Fibroblast of mammary gland (primary cell): ENCODE data around the gene SERPINA6.

Experiments
- DNase-seq: peaks from one replicate; pipeline ENCODE4 v3.0.0-alpha.2; 2010; ENCODE audit warnings: low read depth
- H3K4me3 ChIP-seq: 2 replicates; pipeline ENCODE4 v1.5.1; 2011; ENCODE audit warnings: low read depth, mild to moderate bottlenecking, low read length, moderate library complexity; ENCODE audit not compliant: control insufficient read depth
- TF ChIP-seq, protein P1 (sequence below): conservative IDR thresholded peaks from 2 replicates; pipeline ENCODE4 v1.5.1; 2011; ENCODE audit warnings: low read depth, low read length, inconsistent platforms; ENCODE audit not compliant: control insufficient read depth, insufficient read depth

Gene SERPINA6

DNA sequence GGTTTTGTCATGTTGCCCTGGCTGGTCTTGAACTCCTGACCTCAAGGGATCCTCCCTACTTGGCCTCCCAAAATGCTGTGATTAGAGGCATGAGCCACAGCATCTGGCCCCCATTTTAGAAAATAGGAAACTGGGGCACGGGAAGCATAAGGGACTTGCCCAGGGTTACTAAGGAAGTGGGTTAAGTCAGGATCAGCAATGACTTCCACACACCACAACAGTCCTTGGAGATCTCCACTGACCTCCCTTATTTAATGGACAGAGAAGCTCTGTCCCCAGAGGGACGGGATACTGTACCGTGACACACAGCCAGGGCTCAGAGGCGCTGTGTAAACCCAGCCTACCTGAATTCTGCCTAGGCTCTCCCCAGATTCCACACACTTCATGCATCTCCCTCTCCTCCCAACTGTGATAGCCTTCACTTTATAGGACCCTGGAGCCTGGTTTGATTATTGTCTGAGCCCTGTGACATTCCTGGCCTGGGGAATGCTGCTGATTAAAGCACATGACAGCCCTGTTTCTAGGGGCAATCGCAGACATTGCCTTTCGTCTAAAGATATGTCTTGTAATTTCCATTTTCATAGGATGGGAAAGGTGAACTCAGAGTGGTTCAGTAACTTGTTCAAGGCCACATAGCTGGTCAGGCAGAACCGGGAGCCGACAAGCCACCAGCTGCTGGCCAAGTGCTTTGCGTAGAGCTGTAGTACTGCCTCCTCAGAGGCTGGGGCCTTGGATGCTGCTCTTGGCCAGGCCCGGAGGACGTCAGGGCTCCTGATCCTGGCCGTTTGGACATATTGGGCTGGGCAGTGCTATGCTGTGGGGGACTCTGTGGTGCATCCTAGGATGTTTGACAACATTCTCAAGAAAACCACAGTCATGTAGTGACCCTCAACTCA is 44.5 kb upstream of the SERPINA6 start:
- DNase-seq: no peak
- no peak overlapping the region for H3K4me3 ChIP-seq
- TF ChIP-seq, protein P1, sequence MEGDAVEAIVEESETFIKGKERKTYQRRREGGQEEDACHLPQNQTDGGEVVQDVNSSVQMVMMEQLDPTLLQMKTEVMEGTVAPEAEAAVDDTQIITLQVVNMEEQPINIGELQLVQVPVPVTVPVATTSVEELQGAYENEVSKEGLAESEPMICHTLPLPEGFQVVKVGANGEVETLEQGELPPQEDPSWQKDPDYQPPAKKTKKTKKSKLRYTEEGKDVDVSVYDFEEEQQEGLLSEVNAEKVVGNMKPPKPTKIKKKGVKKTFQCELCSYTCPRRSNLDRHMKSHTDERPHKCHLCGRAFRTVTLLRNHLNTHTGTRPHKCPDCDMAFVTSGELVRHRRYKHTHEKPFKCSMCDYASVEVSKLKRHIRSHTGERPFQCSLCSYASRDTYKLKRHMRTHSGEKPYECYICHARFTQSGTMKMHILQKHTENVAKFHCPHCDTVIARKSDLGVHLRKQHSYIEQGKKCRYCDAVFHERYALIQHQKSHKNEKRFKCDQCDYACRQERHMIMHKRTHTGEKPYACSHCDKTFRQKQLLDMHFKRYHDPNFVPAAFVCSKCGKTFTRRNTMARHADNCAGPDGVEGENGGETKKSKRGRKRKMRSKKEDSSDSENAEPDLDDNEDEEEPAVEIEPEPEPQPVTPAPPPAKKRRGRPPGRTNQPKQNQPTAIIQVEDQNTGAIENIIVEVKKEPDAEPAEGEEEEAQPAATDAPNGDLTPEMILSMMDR: no peak

DNA sequence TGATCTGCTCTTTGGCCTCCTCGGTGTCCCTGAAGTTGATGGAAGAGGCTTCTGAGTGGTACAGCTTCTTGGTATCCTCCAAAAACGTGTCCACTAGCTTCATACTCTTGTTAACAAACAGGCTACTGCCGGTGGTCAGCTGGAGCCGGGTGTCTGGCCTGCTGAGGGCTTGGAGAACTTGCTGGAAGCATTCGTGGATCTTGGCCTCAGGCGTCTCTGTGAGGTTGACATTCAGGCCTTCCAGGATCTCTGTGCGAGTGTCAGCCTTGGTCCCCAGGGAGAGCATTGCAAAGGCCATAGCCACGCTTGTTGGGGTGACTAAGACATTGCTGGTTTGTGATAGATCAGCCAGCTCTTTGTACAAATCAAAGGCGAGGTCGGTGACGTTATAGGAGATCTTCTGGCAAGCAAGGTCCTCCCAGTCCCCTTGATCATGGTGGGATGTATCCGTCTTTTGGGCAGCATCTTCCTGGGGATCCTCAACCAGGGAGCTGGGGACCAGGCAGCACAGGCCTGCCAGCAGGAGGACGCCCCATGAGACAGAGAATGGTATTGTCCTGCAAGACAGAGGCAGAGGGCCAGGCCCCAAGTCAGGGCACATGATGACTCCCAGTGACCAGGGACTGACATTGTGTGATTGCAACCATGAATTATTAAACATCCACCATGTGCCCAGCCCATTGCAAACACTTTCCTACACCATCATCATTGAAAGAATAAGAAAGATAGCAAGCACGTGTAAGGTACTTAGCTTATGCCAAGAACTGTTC is 43.2 kb upstream of the SERPINA6 start, which contains the start of gene SERPINA2:
SERPINA2 (minus strand) TSS at position 553 of the 770 bp plus-strand sequence.
- TF ChIP-seq, protein P1: no peak
- H3K4me3 ChIP-seq: no peak within 1 kb of the TSS
- DNase-seq: no peak

DNA sequence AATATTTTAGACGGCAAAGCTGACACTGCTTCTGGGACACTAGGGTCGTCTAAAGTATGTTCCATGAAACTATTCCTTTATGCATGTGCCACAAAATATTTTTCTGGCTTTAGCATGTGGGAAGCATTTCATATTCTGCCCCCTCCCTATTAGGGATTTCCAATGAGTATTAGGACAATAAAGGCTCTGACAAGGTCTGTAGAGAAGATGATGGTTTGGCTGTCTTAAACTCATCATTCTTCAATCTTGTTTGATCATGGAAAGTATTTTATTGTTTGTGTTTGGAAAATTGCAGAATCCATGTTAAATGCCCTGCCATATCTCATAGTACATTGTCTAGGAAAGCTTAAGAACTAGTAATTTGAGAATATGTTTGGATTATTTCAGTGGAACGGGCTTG is 42.5 kb upstream of the SERPINA6 start:
- no peak for DNase-seq
- TF ChIP-seq, protein P1: no peak
- H3K4me3 ChIP-seq: no peak overlapping the region

DNA sequence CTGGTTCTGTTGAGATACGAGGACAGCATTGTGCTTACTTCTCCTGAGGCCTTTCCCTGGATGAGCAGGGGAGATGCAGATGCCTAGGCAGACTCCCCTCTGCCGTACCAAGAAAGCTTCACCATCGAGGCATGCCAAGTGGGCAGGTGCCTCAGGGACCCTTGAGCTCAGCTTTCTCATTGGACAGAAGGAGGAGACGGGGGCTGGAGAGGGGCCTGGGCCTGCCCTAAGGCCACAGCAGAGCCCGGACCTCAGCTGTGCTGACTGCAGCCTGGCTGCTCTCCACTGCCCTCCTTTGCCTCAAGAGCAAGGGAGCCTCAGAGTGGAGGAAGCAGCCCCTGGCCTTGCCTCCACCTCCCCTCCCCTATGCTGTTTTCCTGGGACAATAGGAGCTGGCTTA is 41.8 kb upstream of the SERPINA6 start:
- no peak for DNase-seq
- TF ChIP-seq, protein P1: no peak
- H3K4me3 ChIP-seq: no peak overlapping the region

DNA sequence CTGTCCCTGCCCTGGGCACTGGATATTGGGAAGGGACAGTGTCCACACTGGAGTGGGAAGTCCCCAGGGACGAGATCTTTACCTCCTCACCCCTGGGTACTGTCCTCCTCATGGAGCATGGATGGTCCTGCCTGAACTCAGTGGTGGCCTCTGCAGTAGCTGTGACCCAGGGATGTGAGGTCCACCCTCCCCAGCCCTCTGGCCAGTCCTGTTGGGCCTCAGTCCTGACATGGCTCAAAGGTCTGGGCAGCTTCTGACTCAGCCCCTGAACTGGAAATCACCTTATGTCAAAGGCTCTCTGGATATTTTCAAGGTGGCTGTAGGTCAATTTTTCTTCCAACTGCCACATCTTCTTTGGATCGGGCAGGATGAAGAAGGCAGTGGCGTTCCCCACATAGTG is 40.9 kb upstream of the SERPINA6 start:
- TF ChIP-seq, protein P1: no peak

DNA sequence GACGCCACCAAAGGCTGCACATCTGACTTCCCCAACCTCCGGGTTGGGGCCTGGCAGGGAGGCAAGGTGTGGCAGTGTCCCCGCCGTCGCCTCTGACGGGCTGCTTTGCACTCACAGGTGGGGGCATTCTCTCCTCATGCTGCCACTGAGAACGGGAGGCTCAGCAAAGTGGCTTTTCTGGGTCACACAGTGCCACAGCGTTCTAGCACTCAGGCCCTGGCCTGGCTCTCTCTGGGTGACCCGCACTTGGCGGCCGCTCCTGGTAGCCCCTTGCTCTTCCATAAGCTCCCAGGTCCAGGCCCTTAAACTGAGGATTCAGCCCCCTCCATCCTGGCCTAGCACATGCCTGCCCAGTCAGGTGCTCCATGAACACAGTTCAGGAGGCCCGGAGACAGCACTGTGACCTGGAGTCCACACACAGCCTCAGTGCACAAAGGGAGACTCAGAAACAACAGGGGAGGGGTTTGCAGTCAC is 40.1 kb upstream of the SERPINA6 start:
- no peak overlapping the region for H3K4me3 ChIP-seq
- TF ChIP-seq, protein P1: no peak
- DNase-seq: no peak

More for the DNA sequence above, 40.9 kb upstream of the SERPINA6 start:
- H3K4me3 ChIP-seq: no peak overlapping the region
- no peak for DNase-seq
